Dermis microvascular lymphatic vessel endothelial cell (primary cell): ENCODE results near the gene GNAS-AS1. TPM values are rescaled to one million over a fixed set of nuclear protein-coding genes. Genes with fewer than 3 reads are reported as not detected.
"Not testable (repeated sequence)": the region's sequence is repeated elsewhere in the genome, so short reads cannot be mapped to it uniquely, and the experiment has no call there.

ENCODE experiments used
- DNase-seq, 2 donors: peaks; one replicate each; pipeline versions ENCODE4 v3.0.0 to v3.0.0-alpha.2; 2010; ENCODE audit warnings: low read depth in 2 of 2
- total RNA-seq: library from RNA; depleted of rRNA; stranded (reverse); fragments of >200 nt; gene quantifications from 2 replicates; pipeline ENCODE4 v1.2.1, GENCODE V29; 2014

GNAS-AS1 gene
- total RNA-seq, 1 donor from 2014 or later = under 0.01 TPM

- no peak for DNase-seq
Measured at GRCh38 chr20:58837717-58838116, 13.0 kb downstream of the GNAS-AS1 start.

GRCh38 chr20:58836616-58837204 is 14.0 kb downstream of the GNAS-AS1 start:
- DNase-seq = no peak

GRCh38 chr20:58835231-58835630 is 15.5 kb downstream of the GNAS-AS1 start:
- DNase-seq = no peak

- no peak for DNase-seq
Measured at GRCh38 chr20:58833921-58834320, 16.8 kb downstream of the GNAS-AS1 start.

- DNase-seq = no peak
Measured at GRCh38 chr20:58832457-58832856, 18.2 kb downstream of the GNAS-AS1 start.

GRCh38 chr20:58829531-58829941 is 21.2 kb downstream of the GNAS-AS1 start:
- DNase-seq = no peak

- DNase-seq = not testable (repeated sequence)
Measured at GRCh38 chr20:58828804-58829203, 21.9 kb downstream of the GNAS-AS1 start.

GRCh38 chr20:58828136-58828535 is 22.6 kb downstream of the GNAS-AS1 start:
- DNase-seq = no peak

GRCh38 chr20:58826271-58826670 is 24.4 kb downstream of the GNAS-AS1 start:
- no peak for DNase-seq

GRCh38 chr20:58825450-58825849 is 25.3 kb downstream of the GNAS-AS1 start:
- DNase-seq = no peak

- DNase-seq = no peak
Measured at GRCh38 chr20:58824843-58825242, 25.9 kb downstream of the GNAS-AS1 start.

GRCh38 chr20:58822748-58823730 is 27.7 kb downstream of the GNAS-AS1 start:
- no peak for DNase-seq

GRCh38 chr20:58822149-58822548 is 28.6 kb downstream of the GNAS-AS1 start:
- DNase-seq = no peak

GRCh38 chr20:58820515-58820914 is 30.2 kb downstream of the GNAS-AS1 start:
- DNase-seq = not testable (repeated sequence)

GRCh38 chr20:58819921-58820320 is 30.8 kb downstream of the GNAS-AS1 start:
- DNase-seq = no peak

GRCh38 chr20:58818586-58819285 is 32.0 kb downstream of the GNAS-AS1 start:
- no peak for DNase-seq

GRCh38 chr20:58817748-58818147 is 33.0 kb downstream of the GNAS-AS1 start:
- no peak for DNase-seq

GRCh38 chr20:58816957-58817651 is 33.6 kb downstream of the GNAS-AS1 start:
- DNase-seq = no peak

- DNase-seq = no peak
Measured at GRCh38 chr20:58816051-58816450, 34.7 kb downstream of the GNAS-AS1 start.

GRCh38 chr20:58815448-58815847 is 35.3 kb downstream of the GNAS-AS1 start:
- no peak for DNase-seq

GRCh38 chr20:58813369-58813768 is 37.3 kb downstream of the GNAS-AS1 start:
- no peak for DNase-seq
